GM12892 (cell line): Measurements from ENCODE around the gene MPHOSPH9.
A peak's percentile ranks its signal among the peaks of the same experiment; 100 is the strongest.

Experiments used
- DNase-seq: peaks from one replicate; pipeline ENCODE4 v3.0.0; 2011; ENCODE audit not compliant: insufficient read length
- FAIRE-seq: peaks from 2 replicates; lab custom pipeline; 2011; peaks lifted over from hg19 to GRCh38; lab: Jason Lieb, UNC
- POLR2A ChIP-seq: IDR thresholded peaks from 2 replicates; pipeline ENCODE4 v1.6.1; 2011; ENCODE audit warnings: low read depth, low read length, control low read depth
- POLR2AphosphoS5 ChIP-seq: IDR thresholded peaks from 2 replicates; pipeline ENCODE4 v1.6.1; 2011; ENCODE audit warnings: low read depth, low read length, control low read depth
- TAF1 ChIP-seq: IDR thresholded peaks from 2 replicates; pipeline ENCODE4 v1.6.1; 2011; ENCODE audit warnings: low read depth, mild to moderate bottlenecking, control low read depth, low read length, borderline replicate concordance

The MPHOSPH9 gene

GRCh38 chr12:123151457-123152454 lies 81.2 kb downstream of the MPHOSPH9 start:
- TF ChIP-seq POLR2AphosphoS5 (no peak), POLR2A (no peak)
- DNase-seq: no peak

GRCh38 chr12:123150744-123151456 lies 82.0 kb downstream of the MPHOSPH9 start, which contains the start of gene PITPNM2:
TSS of gene PITPNM2 (minus strand) at chr12:123151090. CDS start at chr12:123034590, 116,500 bp downstream.
- DNase-seq (peak; percentile 67), FAIRE-seq (no peak)

More at GRCh38 chr12:123151457-123152454, 81.2 kb downstream of the MPHOSPH9 start:
- no peak for FAIRE-seq

GRCh38 chr12:123150275-123150743 lies 82.6 kb downstream of the MPHOSPH9 start:
- TF ChIP-seq TAF1 (no peak), POLR2A (no peak), POLR2AphosphoS5 (no peak)
- DNase-seq: peak; percentile 56

More at GRCh38 chr12:123150744-123151456, 82.0 kb downstream of the MPHOSPH9 start, which contains the start of gene PITPNM2:
- TF ChIP-seq POLR2AphosphoS5 (no peak), TAF1 (no peak), POLR2A (no peak)

GRCh38 chr12:123149501-123150274 lies 83.3 kb downstream of the MPHOSPH9 start:
- TF ChIP-seq POLR2A (no peak), POLR2AphosphoS5 (no peak), TAF1 (no peak)
- DNase-seq (no peak), FAIRE-seq (no peak)

More at GRCh38 chr12:123150275-123150743, 82.6 kb downstream of the MPHOSPH9 start:
- FAIRE-seq: no peak

- no peak for FAIRE-seq
- TF ChIP-seq POLR2AphosphoS5: no peak
- no peak for TF ChIP-seq TAF1
- no peak for TF ChIP-seq POLR2A
- no peak for DNase-seq
Measured at GRCh38 chr12:123149088-123149487, 83.9 kb downstream of the MPHOSPH9 start.

GRCh38 chr12:123148655-123149054 lies 84.3 kb downstream of the MPHOSPH9 start:
- TF ChIP-seq POLR2AphosphoS5 (no peak), POLR2A (no peak), TAF1 (no peak)
- DNase-seq (no peak), FAIRE-seq (no peak)

GRCh38 chr12:123148223-123148622 lies 84.7 kb downstream of the MPHOSPH9 start:
- DNase-seq: no peak
- TF ChIP-seq POLR2A (no peak), POLR2AphosphoS5 (no peak), TAF1 (no peak)
- no peak for FAIRE-seq

GRCh38 chr12:123145211-123145610 lies 87.7 kb downstream of the MPHOSPH9 start:
- DNase-seq (no peak), FAIRE-seq (no peak)
- TF ChIP-seq POLR2A (no peak), TAF1 (no peak), POLR2AphosphoS5 (no peak)

- TF ChIP-seq TAF1 (no peak), POLR2A (no peak), POLR2AphosphoS5 (no peak)
- FAIRE-seq (no peak), DNase-seq (no peak)
Measured at GRCh38 chr12:123143736-123144461, 89.0 kb downstream of the MPHOSPH9 start.
